WTC11 (cell line): Measurements from ENCODE around the gene ORM1.
"Not testable (repeated sequence)": the region's sequence is repeated elsewhere in the genome, so short reads cannot be mapped to it uniquely, and the experiment has no call there.

ENCODE experiments used
- AR ChIP-seq: fragments of 250-450 bp; sonication (Bioruptor Pico); IDR thresholded peaks from 2 replicates; pipeline ENCODE4 v1.9.0; 2021; ENCODE audit warnings: mild to moderate bottlenecking
- CTCF ChIP-seq: fragments of 200-600 bp; IDR thresholded peaks from 2 replicates; pipeline ENCODE4 v1.8.0; 2022; ENCODE audit warnings: antibody characterized with exemption
- ETV6 ChIP-seq: sonication (generic); formaldehyde crosslinking; IDR thresholded peaks from 2 replicates; pipeline ENCODE4 v1.8.1; 2022; ENCODE audit warnings: mild to moderate bottlenecking, missing genetic modification reagents
- MXD4 ChIP-seq: fragments of 250-450 bp; sonication (Bioruptor Pico); IDR thresholded peaks from 2 replicates; pipeline ENCODE4 v1.8.0; 2021; ENCODE audit warnings: mild to moderate bottlenecking, moderate library complexity, borderline replicate concordance
- MYBL2 ChIP-seq: sonication (generic); formaldehyde crosslinking; IDR thresholded peaks from 2 replicates; pipeline ENCODE4 v1.8.1; 2023; ENCODE audit warnings: mild to moderate bottlenecking, moderate library complexity, missing genetic modification reagents
- NFYB ChIP-seq: sonication (generic); formaldehyde crosslinking; conservative IDR thresholded peaks from 2 replicates; pipeline ENCODE4 v1.8.0; 2022; ENCODE audit warnings: low read depth, missing genetic modification reagents
- PREB ChIP-seq: sonication (generic); formaldehyde crosslinking; IDR thresholded peaks from 2 replicates; pipeline ENCODE4 v1.8.1; 2022; ENCODE audit warnings: mild to moderate bottlenecking, missing genetic modification reagents, moderate library complexity, borderline replicate concordance
- USF2 ChIP-seq: sonication (generic); formaldehyde crosslinking; IDR thresholded peaks from 2 replicates; pipeline ENCODE4 v1.8.1; 2023; ENCODE audit warnings: mild to moderate bottlenecking, missing genetic modification reagents, moderate library complexity
- ZNF425 ChIP-seq: fragments of 250-450 bp; sonication (Bioruptor Pico); conservative IDR thresholded peaks from 2 replicates; pipeline ENCODE4 v1.9.0; 2021; ENCODE audit warnings: mild to moderate bottlenecking

GRCh38 chr9:114323849-114324248 lies 951 bp downstream of the ORM1 start:
- TF ChIP-seq CTCF; USF2 (CRISPR knock-in tag); ZNF425; NFYB (CRISPR knock-in tag); AR (CRISPR knock-in tag); ETV6 (CRISPR knock-in tag); MYBL2 (CRISPR knock-in tag); PREB (CRISPR knock-in tag); MXD4: not testable (repeated sequence)
